NCI-H82 treated with DMSO at 0.1 percent for 48 hours (cell line): ENCODE results near the gene RALY.

Source experiments
- DNase-seq: peaks from one replicate; lab custom pipeline; 2025; ENCODE audit not compliant: unreplicated experiment; lab: John Stamatoyannopoulos, UW

The RALY gene

DNA sequence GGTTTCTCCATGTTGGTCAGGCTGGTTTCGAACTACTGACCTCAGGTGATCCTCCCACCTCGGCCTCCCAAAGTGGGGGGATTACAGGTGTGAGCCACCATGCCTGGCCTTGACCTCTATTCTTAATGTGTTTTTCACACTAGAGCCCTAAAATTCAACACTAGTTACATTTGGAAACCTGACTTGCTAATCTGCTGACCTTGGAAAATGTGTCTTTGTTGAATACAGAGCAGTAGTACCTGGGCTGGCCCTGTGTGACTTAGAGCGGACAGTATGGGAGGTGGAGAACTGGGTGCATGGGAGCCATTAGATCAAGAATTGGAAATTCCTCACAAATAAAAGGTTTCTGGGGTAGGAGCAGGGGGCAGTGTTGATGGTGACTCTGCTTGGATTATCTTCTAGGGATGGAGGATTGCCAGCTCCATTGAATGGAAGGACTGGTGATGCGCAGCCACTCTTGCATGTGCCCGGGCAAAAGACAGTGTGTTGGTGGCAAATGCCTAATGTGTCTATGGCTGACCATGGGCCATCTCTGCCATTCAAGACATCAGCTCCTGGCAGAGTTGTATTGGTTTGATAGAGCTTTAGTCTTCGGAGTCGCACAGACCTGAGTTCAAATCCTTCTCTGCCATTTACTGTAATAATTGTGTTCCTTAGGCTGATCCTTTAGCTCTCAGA, 53.4 kb downstream of the RALY start:
- no peak for DNase-seq

DNA sequence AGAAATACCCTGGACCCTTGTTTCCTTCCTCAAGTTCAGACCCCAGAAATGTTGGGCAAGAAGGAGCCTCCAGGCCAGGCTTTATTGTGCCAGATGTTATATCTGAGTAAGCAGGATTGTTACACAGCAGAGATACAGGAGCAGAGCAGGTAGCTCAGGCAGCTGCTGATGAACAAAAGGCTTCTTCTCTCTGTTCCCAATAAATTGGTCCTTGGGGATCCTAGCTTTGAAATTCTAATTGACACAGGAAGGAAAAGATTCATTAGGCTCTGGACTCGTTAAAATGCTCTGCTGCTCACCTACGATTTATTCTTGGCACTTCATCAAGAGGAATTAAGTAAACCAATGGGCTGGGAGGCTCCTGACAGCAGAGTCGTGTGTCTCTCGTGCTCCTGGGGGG, 54.2 kb downstream of the RALY start:
- DNase-seq: no peak

DNA sequence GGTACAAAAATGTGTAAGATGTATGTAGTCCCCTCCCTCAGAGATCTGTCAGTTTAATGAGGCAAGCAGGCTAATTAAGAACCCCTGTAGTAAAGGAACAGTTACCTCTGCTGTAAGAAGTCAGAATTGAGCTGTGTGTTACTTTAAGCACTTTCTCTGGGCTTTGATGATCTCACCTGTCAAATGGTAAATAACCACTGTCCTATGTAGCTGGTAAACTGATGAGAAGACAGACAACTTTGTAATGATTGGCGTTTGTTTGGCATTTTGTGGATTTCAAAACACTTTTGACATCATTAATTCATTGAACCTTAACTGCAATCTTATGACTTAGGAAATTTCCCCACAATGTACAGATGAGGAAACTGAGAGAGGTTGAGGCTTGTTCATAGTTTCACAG, 55.7 kb downstream of the RALY start:
- no peak for DNase-seq

DNA sequence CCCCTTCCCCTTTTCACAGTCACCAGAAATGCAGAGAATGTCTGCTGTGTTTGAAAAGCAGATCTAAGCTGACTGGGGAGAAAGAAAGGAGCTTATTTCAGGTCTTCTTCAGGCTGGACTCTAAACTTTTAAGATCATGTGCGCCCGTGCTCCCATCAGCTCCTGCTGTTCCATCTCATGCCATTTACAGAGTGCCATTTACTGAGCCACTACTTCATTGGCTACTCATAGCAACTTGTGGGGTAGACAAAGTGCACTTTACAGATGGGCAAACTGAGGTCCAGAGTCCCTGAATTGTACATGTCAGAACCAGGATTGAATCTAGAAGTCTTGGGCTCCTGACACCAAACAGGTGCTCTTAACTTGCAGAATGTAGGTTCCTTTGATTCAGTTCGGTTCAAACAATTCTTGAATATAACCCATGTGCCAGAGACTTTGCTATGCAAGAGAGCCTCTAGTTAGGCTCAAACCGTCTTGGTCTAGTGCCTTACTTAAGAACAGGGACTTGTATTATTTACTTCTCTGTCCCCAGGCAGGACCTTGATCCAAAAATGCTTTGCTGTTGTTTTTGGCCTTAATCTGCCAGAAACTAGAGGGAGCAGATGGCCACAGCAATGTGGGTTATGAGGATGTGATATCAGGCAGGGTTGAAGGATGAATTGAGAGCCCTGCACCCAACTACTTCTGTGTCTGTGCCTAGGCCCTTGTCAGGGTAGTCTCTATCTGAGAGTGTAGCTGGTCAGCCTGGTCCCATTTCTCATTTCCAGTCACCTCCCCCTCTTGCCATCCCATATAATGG, 56.4 kb downstream of the RALY start:
- no peak for DNase-seq

DNA sequence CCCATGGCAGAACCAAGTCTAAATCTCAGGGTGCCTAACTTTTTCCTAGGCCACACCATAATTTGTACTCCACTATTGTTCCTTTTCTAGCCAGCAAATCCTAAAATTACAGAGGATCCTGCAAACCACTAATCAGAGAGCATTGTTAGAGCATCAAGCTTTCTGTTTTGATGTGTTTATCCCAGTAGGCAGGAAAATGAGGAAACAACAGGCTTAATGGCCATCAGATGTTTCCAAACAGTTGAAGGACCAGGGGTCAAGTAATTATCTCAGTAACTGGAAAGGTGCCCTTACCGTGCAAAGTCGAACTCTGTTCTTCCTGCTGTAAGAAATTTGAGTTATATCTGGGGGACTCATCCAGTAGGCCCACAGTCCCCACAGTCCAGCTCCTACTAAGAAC, 58.7 kb downstream of the RALY start:
- DNase-seq: no peak

DNA sequence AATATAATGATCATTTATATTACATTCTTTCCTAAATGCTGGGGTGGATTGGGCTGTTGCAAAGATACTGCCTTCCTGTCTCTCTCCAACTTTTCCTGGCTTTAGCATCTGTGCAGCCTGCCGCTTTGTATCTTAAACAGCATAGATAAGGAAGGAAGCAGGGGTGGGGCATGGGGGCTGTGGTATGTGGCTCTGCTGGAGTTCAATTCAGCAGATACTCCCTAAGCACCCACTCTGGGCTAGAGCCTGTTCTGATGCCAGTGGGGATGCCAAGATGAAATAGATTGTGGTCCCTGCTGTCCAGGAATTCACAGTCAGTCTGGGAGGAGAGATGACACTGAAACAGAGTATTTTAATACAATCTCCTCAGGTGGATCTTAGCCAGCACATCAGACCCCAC, 61.6 kb downstream of the RALY start:
- DNase-seq: no peak

DNA sequence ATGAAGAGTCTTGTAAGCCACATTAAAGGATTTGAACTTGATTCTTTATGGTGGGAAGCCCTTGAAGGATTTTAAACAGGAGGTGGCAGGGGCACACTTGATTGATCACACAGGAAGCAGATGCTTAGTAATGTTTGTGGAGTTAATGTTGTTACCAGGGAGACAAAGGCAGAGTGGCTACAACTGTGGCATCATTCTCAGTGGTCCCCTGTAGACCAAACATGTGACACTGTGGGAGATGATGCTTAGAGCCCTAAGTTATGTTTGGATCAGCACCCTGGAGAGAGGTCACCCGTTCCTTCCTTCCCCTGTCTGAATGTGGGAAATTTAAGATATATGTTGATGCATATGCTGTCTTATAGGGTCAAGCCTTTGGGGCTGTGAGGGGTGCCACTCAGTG, 65.1 kb downstream of the RALY start:
- DNase-seq: peak; percentile 43

DNA sequence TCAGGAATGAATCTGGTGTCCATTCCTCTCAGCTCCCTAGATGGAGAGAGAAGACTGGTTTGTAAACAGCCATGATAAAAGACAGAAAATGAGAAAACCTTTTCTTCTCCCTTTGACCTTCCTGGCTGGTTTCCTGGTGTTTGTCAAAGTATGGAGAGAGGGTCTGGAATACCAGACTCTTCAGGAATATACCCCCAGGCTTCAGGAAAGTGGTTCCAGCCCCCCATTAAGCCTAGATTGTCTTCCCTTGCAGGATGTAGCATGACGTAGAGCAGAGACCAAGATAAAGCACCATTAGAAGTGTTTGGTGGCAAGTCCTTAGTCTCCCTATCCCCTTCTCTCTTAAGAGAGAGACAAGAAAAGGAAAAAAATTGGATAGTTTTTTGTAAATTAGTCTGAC, 67.3 kb downstream of the RALY start:
- DNase-seq: no peak

DNA sequence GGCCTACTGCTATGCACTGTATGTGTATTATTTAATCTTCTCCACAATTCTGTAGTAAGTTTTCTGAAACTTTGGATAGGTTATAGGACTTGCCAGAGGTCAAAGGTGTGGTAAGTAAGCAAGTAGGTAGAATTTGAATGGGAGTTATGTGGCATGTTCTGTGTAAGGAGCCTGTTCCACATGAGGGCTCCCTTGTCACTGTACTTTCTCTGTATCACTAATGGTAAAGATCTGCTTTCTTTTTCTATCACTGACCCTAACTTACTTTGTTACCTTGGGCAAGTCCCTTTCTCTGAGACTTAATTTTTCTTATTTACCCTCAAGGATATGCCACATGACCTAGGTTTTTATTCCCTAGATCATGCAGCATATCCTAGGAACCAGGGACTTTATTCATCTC, 68.0 kb downstream of the RALY start:
- no peak for DNase-seq

DNA sequence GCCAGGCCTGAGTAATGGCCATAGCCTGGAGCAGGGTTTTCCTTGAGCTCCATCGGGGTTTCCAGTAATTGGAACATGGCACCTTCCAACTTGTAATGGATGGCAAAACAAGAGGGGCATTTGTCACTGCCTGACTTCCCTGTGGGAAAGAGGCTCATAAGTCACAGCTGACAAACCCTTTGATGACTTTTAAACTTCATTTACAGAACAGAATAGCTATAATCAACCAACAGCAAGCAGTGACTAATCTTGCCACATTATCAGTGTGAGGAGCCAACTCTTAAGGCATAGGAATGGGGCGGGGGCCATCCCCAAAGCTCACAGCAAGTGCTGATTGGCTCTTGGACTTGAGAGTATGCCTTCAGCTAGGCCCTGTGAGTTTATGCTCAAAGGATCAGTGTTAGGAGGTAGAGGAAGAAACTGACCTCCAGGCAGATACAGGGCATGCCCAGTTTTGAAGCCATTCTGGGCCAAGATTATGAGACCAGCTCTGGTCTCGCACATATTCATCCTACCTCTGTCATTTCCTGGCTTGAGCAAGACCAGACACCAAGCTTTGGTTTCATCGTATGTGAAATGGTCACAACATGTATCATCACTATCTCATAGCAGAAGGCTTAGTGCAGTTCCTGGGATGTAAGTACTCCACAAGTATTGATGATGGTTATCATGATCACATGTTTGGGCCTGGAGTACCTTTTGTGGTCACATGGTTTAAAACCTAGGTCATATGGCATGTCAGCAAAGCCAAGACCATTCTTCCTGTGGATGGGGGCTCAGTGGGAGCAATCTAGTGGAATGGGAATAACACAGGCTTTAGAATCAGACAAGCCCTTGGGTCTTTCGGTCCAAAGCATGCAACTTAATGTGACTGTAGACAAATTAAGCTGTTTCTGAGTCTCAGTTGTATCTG, 69.1 kb downstream of the RALY start:
- DNase-seq: no peak

DNA sequence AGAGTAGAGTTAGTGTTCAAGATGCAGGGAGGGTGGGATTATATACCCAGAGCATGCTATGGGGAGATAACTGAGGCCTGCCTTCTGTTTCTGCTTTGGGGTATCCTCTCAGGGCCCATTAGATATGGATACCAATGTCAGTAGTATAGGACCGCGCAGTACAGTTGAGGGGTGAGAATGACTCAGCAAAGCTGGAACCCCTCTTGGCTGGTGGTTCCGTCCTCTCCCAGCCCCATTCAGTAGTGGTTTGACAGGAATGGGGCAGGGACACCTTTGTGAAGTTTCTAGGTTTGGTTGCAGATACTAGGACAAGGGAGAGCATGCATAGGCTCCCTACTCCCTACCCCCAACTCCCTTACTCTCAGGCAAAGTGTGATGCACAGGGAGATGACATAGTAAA, 70.6 kb downstream of the RALY start:
- no peak for DNase-seq

DNA sequence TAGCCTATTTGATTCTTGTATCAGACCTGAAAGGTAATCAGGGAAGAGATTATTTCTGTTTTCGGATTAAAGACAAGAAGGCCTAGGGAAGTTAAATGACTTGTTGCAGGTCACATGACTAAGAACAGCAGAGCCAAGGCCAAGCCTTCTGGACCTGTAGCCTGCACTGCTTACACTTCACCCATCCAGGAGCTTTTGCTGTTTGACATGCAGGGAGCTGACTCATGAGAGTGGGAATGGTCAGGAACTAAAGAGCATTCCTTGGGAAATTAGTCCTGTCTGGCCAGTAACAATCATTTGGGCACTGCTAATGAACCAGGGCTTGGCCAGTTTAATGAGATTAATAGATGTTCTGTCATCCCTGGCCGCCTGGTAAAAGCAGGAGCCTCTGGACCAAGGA, 71.5 kb downstream of the RALY start:
- no peak for DNase-seq

DNA sequence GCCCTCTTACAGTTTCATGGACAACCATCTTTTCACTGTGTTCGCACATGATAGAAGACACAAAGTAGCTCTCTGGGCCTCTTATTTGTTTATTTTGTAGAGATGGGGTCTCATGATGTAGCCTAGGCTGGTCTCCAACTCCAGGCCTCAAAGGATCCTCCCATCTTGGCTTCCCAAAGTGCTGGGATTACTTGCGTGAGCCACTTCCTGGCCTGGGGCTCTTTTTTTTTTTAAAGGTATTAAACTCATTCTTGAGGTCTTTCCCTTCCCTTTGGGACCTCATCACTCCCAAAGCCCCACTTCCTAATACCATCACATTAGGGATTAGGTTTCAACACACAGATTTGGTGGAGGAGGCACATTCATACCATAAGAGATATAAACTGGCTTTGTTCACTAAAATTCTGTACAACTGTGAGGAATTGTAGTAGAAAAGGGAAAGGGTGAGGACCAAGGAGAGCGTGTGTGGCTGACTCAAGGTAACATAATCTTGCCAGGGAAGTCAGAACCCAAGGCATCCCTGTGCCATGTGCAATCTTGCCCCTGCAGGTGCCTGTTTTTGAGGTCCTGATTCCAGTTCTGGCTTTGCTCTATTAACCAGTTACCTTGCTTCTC, 72.9 kb downstream of the RALY start:
- DNase-seq: peak; percentile 17

DNA sequence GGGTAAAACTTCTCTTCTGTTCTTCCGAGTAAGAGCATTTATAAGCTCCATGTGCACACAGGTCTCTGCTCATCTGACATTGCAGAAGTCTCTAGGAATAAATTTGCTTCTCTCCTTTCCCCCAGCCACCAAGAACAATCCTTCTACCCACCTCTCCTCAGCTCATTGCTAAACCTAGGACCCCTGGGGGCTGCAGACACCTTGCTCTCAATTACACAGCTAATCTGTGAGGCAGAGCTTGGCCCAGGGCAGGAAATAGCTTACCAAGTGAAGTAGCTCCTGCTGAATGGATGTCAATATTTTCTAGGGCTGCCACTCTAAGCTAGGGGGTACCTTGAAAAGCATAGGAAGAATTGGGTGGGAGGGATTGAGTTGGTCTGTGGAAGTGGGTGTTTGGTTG, 74.3 kb downstream of the RALY start:
- no peak for DNase-seq

DNA sequence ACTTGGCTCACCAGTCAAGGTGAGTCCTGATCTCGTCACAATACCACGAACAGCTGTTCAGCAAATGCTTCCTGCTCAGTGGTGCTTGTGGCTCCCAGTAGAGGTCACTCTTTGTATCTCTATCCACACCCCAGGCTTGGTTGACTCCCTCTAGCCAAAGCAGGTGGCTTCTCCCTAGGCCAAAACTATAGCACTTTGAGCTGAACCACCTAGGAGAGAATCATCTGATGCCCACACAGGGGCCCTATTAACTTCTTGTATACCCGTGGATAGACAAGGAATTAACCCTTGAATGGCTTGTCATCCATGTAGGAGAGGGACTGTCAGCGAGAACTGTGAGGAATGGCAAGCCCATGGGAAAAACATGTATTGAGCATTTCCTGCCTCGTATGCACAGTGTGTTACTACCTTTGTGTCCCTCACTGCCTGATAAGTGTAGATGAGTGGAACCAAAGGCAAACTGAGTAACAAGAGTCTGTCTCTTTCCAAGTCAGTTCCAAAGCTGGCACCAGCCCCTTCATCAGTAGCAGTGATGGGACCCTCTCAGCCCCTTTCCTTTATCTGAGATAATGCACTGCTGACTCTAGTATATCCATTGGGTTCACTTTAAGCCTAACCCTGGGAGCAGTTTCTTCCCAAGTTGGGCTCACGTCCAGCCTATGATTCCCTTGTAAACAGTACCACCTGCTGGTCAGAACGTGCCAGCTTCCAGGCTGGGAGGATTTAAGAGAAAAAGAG, 75.8 kb downstream of the RALY start:
- peak; percentile 46 for DNase-seq

DNA sequence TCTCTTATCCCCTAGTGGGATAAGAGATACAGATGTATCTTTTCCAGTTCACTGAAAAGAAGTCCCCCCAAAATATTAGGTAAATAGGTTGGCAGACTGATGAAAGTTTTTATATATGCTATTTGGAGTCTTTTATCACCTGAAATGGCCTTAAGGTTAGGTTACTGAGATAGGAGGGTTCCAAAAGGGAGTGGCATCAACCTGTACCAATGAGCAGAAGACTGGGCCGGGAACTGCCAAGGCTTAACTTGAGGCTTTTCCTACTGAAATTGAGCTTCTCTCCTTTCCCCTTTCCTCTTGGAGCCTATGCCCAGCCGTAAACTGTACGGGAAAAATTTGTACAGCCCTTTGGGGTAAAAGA, 76.3 kb downstream of the RALY start:
- no peak for DNase-seq

DNA sequence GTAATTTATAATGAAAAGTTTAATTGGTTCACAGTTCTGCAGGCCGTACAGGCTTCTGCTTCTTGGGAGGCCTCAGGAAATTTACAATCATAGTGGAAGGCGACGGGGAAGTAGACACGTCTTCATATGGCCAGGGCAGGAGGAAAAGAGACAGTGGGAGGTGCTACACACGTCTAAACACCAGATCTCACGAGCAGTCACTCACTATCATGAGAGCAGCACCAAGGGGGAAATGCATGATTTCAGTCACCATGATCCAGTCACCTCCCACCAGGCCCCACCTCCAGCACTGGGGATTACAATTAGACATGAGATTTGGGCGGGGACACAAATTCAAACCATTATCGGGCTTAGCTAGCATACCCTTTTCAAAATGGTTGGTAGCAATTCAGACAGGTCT, 77.1 kb downstream of the RALY start:
- DNase-seq: no peak

DNA sequence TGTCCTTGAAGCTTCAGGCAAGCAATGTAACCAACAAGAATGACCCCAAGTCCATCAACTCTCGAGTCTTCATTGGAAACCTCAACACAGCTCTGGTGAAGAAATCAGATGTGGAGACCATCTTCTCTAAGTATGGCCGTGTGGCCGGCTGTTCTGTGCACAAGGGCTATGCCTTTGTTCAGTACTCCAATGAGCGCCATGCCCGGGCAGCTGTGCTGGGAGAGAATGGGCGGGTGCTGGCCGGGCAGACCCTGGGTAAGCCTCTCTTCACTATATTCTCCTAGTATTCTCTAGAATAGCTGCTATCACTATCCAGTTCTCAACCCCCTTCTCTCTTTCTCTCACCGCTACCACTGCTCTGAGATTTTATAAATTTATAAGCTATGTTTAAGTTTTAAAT, 78.4 kb downstream of the RALY start:
- no peak for DNase-seq

DNA sequence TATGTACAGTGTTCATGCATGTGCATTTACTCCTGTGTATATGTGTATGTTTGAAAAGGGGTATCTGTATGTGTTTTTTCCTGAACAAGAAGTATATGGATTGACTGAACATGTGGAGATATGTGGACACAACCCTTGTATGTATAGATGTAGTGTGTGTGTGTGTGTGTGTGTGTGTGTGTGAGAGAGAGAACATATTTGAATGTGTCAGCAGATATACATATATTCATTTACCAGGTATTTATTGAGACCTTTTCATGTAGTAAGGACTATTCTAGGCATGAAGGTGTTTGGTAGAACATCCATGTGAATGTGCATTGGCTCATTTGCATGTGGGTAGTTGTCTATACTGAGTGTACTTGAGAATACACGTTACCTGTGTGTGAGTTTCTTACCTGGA, 79.1 kb downstream of the RALY start:
- DNase-seq: no peak

DNA sequence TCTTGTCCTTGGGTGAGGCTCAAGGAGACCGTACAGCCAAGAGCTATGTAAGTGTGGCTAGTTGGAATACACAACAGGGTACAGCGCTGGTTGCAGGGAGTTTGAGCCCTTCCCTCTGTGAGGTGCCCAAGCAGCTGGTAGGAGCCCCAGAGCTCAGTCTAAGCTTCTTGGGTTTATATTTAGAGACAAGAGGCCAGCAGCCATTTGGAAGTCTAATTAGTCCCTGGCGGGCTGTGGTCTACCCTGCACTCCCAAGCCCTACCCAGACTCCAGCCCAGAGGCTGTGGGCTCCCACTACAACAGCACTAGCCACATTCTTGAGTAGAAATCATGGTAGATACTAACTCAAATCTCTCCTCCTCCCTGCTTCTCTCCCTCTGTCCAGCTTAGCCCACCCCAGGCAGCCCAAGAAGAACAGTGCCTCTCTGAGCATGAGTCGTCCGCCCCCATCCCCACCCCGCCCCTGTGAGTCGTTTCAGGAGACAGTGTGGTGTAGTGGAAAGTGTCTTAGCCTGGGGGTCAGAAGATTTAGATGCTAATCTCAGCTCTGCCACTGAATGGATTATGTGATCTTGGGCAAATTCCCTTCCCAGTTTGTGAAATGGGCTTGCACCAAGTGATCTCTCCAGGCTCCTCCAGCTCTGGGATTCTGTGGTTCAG, 80.5 kb downstream of the RALY start:
- DNase-seq: peak; percentile 42
